ENCODE measurements around the gene ADRM1.

The ADRM1 gene, protein sequence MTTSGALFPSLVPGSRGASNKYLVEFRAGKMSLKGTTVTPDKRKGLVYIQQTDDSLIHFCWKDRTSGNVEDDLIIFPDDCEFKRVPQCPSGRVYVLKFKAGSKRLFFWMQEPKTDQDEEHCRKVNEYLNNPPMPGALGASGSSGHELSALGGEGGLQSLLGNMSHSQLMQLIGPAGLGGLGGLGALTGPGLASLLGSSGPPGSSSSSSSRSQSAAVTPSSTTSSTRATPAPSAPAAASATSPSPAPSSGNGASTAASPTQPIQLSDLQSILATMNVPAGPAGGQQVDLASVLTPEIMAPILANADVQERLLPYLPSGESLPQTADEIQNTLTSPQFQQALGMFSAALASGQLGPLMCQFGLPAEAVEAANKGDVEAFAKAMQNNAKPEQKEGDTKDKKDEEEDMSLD

DNA sequence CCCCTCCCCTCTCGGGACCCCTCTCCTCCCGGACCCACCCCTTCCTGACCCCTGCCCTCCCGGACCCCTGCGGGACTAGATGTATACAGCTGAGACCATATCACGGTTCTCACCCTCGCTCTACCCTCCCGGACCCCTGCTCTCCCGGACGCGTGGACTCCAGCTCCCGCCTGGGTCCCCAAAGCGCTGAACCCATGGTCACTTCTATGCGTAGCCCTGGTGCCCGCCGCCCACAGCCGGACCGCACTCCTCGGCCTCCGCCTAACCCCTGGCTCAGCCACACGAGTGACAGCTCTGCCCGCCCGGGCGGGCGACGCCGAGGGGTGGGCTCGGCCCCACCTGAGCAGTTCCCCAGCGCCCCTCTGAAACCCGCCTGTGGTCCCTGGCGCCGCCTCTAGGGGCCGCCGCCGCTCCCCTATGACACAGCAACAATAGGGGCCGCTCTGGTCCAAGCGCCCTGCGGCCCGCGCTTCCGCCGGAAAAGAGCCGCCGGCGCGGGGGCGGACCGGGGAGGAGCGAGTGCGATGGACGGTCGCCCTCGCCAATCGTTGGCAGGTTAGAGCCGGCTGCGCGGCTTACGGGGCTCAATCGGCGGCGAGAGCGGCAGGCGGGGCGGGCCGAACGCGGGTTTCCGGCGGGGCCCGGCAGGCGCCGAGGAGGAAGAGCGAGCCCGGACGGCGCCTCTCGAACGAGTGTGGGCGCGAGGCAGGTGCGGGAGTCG is at the start of gene ADRM1:
TSS of gene ADRM1 (plus strand) at position 657 of the 721 bp plus-strand sequence. CDS start 572 bp downstream, outside the sequence.
- peak; percentile 73 for DNase-seq

DNA sequence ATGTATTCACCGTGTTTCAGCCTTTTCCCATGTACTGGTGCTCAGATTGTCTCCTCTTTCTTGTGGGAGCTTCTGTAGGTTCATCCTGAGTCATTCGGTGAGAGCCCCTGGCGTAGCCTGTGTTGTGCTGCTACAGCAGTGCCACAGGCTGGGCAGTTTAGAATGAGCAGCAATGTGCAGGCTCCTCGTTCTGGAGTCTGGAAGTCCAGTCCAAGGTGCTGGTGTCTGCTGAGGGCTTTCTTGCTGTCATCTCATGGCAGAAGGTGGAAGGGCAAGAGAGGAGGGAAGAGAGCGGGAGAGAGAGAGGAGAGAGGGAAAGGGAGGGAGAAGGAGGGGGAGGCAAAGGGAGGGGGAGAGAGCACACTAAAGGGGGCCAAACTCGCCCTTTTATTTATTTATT is 49.4 kb upstream of the ADRM1 start:
- DNase-seq: no peak

DNA sequence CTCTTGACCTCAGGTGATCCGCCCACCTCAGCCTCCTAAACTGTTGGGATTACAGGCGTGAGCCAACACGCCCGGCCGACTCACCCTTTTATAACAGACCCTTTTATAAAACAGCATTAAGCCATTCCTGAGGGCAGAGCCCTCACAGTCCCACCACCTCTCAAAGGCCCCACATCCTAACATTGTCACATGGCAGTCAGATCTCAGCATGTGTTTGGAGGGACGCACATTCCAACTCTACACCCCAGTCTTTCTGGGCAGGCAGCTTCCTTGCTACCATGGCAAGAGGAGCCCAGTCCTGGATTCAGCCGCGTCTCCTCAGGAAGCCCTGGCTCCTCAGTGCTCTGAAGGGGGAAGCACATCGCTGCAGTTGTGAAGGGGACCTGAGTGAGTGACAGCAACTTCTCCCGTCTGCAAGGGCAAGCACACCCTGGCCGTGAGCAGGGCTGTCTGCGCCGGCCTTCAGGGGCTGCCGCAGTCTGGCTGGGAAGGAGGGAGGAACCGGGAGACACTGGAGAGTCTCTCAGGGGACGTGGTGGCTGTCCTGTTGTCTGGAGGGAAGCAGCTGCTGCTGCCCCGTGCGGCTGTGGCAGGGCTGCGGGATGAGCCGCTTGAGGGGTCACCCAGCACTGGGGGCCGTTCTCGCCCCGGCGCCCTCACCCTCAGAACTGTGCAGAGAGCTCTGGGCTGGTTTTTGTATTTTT is 48.6 kb upstream of the ADRM1 start:
- no peak for DNase-seq

DNA sequence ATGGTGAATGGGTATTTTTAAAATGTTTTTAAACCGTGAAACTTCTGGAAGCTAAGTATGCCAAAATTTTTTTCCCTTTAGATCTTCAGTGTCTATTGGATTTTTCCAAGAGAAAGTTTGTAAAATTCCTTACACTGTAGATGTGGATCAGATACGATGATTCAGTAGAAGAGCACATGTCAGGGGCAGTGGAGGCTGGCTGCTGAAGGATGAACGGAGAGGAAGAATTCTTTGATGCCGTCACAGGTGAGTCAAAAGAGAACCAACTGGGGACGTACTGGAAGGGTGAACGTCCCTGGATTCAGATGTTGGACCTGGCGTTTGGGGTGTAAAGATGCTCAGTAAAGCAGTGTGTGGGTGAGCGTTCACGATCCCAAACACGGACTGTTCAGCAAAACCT is 46.8 kb upstream of the ADRM1 start:
- no peak for DNase-seq

DNA sequence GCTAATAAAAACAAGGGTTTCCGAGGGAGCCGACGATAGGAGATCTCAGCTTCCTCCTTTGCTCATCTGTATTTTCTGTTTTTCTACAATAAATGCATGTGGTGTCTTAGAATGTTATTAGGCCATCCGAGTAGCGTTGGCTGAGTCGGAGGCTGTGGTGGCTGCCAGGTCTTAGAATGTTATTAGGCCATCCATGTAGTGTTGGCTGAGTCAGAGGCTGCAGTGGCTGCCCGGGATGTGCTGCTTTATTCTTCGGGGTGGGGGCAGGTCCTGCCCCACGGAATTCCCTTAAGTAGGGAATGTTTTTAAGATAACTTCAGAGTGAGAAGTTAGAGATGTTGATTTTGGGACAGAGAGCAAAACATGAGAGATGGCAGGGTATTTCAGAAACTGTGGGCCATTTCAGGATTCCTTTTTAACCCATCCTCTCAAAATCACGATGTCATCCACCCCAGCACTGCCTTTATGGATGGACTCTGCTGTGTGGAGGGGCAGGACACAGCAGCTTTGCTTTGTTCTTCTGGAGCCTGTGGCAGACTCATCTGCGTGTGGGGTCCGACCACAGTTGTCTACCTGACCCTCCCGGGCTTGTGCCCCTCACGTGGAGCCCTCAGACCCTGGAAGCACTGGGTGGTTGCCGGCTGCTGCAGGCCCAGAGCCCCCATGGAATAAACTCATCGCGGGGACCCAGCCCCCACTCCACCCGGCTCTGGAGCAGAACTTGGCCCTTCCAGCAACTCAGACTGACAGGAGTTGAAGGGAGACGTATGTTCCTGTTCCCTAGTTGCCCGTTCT is 44.1 kb upstream of the ADRM1 start:
- no peak for DNase-seq

DNA sequence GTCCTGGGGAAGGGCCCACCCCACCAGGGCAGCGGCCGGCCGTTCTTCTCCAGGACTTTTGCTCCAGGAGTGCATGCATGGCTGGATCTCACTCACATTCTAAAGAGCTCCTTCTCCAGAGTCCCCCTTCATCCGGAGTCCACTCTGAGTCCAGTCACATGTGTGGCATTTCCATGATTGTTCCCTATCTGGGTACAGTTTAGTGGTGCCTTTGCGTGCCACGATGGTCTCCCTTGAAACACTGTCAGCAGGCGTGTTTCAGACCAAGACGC is 43.6 kb upstream of the ADRM1 start:
- no peak for DNase-seq

DNA sequence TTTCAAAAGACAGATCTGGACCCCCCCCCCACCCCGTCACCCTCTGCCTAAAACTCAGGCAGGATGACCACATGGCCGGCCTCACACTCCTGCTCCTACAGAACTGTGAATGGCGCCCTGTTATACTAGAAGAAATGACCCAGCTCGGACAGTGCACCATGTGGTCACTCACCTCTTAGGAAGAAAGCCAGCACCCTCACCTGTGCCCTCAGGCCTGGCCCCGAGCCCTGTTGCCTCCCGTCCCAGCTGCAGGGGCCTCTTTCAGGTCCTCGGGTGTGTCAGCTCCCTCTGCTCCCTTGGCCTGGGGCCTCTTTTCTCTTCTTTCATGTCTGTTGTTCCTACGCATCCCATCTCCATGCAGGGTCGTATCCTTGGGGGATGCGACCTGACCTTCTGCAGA is 40.7 kb upstream of the ADRM1 start:
- no peak for DNase-seq

DNA sequence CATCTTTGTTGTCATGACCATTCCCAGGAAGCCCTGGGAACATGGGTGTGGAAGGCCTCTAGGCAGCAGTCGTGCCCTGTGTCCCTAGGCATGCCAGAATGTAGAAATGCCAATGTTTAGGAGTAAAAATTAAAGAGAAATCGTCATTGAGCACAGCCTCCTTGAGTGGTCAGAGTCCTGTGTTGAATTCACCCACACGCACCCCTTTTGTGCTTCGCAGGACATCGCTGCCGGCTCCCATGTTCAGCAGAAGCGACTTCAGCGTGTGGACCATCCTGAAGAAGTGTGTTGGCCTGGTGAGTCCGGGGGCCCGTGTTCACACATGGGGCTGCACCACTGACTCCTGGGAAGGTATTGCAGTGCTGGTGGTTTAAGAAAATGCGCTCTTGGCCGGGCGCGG is 39.4 kb upstream of the ADRM1 start:
- no peak for DNase-seq

DNA sequence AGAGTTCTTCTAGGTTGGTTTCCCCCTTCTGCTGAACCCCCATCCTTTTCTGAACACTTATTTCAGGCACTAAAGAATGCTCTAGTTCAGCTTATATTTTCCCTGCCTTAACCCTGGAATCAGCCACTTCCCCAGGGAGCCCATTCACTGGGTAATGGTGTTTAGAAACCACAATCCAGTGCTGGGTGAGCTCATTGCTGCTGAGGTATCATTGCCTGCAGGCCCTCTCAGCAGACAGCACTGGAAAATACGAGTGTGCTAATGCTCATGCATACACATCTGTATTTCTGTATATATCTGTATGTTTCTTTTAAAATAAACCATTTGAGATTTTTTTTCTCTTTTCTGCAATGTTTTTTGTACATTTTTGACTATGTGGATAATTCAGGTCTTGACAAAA is 37.4 kb upstream of the ADRM1 start:
- DNase-seq: no peak

DNA sequence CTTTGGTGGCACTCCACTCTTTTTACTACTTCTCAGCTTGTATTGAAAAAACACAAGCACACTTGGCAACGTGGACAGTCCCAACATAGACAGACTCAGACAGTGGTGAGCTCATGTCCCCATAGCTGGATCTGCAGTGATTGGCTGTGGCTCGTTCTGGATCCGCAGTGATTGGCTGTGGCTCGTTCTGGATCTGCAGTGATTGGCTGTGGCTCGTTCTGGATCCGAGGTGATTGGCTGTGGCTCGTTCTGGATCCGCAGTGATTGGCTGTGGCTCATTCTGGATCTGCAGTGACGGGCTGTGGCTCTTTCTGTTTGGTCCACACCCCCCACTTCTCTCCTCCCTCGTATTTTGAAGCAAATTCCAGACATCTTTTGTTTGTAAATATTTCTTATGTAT is 36.5 kb upstream of the ADRM1 start:
- no peak for DNase-seq

DNA sequence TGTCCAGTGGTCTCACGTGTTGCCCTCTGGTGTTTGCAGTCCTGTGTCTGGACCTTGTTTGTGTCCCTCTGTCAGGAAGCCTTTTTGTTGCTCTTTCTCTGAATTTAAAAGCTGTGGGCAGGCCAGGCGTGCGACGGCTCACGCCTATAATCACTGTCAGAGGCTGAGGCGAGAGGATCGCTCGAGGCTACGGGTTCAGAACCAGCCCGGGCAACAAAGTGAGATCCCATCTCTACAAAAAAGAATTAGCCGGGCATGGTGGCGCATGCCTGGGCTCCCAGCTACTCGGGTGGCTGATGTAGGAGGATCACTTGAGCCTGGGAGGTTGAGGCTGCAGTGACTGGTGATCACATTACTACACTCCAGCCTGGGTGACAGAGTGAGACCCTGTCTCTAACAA is 35.9 kb upstream of the ADRM1 start:
- no peak for DNase-seq

DNA sequence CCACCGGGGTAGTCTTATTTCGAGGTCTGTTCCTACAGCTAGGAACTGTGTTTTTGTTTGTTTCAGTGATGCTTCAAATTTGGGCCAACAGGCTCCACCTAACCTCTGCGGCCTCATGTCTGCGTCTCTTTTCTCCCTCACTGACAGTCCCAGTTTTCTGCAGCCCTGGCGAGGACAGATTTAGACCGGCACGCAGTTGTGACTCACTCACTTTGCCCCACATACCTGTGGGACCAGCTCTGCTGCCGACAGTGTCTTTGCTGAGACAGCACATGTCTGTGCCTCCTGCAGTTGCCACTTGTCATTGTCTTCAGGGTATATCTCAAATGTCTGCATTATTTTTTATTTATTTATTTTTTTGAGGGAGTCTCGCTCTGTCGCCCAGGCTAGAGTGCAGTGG is 35.3 kb upstream of the ADRM1 start:
- no peak for DNase-seq

DNA sequence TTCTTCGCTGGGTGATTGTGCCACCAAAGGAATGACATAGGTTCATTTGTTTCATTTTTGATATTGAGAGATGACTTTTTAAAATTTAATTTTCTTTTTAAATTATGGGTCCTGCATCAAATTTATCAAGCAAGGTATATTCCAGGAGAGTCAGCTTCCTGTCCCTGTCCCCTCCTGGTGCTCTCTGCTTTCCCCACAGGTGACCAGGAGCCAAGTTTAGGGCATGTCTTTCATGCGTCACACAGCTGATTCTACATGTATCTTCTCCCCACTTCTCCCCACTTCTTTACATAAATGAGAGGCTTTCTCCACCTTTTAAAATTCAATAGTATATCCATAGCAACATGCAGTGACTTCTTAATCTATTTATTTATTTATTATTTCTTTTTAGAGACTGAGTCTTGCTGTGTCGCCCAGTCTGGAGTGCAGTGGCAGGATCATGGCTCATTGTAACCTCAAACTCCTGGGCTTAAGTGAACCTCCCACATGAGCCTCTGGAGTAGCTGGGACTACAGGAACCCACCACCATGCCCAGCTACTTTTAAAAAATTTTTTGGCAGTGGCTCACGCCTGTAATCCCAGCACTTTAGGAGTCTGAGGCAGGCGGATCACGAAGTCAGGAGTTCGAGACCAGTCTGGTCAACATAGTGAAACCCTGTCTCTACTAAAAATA is 34.4 kb upstream of the ADRM1 start:
- no peak for DNase-seq

DNA sequence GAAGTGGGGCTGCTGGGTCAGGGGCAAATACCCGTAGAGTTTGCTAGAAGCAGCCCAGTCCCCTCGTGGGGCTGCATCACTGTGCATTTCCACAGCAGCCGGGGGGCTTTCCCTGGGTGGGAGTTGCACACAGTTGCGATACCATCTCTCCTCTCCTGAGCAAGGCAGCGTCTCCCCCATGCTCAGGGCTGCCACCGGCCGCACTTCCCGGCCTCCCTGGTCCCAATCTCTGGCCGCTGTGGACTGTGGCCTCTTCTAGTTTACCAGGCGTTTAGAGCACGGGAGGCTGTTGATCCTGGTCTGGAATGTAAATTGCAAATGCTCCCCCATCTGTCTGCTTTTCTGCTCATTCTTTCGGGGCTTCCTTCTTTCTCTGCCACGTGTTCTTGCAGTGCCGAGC is 33.4 kb upstream of the ADRM1 start:
- no peak for DNase-seq

DNA sequence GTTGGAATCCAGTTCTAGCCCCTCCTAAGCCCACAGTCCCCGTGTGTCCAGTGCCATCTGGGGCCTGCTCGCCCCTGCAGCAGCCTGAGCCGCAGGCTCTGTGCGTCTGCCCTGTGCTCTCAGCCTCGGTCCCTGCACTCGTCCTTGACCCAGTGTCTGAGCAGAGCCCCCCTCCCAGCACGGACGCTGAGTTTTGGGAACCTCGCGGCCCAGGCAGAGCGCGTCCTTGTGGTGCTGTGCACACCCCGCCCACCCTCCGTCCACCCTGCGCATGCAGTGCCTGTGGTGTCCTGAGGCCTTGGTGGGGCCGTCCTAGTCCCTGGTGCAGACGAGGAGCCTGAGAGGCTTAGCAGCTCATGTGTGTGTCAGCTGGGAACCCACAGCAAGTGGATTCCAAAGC is 32.9 kb upstream of the ADRM1 start:
- DNase-seq: no peak

DNA sequence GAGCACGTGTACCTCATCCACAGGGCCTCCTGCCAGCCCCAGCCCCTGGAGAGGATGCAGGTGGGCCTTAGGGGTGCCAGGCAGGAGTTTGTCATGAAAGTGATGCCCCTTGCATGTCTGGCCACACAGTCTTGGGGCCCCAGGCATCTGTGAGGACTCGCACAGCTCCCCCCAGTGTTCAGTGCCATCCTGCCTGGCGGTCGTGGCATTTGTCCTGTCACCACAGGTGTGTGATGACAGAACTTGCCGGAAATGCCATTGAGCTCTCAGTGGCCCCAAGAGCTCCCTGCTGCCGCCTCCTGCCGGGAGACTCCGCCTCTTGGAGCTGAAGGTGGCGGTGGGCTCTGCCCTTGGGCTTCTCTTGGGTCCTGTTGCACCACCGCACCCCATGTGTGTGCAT is 30.6 kb upstream of the ADRM1 start:
- no peak for DNase-seq

DNA sequence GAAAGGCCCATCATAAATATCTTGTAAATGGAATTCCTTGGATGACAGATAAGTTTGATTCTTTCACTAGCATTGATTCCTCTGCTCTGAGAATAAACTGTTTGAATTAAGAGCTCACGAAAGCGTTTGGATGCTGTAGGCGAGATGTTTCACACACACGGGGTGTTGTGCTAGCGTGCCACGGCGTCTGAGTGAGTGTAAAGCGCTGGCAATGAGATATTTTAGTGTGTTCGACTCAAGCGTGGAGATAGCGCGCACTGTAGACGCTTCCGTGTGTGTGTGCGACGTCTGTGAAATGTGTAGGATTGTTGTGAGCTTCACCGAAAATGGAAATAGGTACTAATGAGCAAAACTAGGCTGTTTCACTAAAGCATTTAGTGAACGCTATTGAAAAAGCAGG is 29.4 kb upstream of the ADRM1 start:
- DNase-seq: no peak

DNA sequence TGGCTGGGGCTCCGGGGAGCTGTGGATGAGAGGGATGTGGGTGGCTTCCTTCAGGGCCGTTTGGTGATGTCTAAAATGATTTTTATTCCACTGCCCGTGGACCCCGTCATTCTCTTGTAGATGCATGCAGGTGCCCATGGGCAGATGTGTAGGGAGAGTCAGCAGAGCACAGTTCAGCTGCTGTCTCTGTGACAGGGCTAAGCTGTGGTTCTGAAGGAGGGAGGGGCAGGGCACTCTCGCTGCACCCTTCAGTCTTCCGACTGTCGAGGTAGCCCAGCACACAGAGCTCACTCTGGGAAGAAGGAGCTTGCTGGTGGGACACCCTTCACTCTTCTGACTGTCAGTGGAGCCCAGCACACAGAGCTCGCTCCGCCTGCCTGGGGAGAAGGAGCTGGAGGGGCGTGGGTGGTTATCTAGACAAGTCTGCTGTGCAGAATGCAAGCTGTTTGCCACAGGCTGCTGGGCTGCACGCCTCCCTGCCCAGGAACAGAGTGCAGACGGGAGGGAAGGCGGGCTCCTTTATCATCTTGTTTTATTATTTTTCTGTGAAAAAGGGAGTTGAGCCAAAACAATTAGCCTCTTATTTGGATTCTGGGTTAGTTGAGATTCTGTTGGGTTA is 28.4 kb upstream of the ADRM1 start:
- DNase-seq: no peak

DNA sequence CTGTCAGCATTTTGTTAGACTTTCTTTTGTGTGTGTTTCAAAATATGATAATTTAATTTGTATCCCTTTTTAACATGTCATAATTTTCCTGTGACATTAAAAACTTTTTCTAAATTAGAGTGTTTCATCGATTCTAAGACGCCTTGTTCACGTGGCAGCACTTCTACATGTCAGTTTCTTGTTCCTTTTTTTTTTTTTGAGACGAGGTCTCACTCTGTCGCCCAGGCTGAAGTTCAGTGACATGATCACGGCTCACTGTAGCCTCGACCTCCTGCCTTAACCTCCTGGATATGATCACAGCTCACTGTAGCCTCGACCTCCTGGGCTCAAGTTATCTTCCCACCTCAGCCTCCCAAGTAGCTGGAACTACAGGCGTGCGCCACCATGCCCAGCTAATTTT is 27.6 kb upstream of the ADRM1 start:
- DNase-seq: no peak

DNA sequence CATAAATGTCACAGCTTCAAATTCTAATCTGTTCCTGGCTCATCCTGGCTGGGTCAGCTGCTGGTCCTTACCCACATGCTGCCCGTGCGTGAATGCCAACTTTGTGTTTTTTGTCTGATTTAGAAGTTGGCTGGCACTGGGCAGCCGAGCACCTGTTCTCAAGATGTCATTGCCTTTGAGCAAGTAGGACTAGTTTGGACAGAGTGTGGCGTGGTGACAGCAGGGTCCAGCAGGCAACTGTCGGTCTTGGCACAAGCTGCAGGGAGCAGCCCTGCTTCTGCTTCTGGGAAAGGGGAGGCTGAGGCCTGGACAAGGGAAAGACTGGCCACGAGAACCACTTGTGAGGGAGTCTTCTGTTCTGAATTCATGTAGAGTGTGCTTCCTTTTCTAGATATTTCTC is 26.4 kb upstream of the ADRM1 start:
- no peak for DNase-seq

DNA sequence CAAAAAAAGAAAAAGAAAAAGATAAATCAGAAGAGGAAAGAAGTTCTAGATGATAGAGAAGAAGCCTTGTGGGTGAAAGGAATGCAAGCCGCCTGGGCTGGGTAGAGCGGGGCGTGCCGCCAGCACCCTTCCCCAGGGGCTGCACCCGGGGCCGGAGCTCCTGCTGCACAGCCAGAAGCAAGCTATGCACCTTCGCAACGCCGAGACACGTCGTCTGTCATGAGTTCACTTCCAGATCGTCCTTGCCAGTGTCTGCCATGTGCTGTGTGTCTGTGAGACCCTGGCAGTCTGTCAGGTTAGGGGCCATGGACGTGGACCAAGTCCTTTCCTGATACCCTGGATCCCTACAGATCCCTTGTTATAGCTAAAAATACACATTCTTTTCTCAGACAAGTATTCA is 25.5 kb upstream of the ADRM1 start:
- no peak for DNase-seq

DNA sequence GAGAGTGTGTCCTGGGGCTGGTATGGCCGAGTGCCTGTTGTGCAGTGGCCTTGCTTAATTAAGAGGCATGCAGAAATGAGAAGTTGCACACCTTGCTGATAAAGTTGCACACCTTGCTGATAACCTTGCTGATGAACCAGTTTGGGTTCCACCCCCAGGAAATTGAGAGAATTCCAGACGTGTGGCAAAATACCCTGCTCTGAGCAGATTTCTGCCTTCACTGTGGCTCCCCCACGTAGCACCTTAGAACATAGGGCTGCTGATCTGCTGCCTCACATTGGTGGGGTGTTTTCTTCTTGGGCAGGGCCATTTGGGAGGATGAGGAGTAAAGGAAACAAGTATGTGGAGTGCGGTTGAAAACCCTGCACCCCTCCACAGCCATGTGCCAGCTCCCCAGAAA is 22.5 kb upstream of the ADRM1 start:
- no peak for DNase-seq
